HepG2 (cell line): ENCODE measurements around the gene SLC16A13. TPM values are rescaled to one million over a fixed set of nuclear protein-coding genes. Genes with fewer than 3 reads are reported as not detected.

Experiments used
- CBX5 ChIP-seq: sonication (generic); formaldehyde crosslinking; IDR thresholded peaks from 2 replicates; pipeline ENCODE4 v1.4.0; 2020; ENCODE audit warnings: missing genetic modification reagents, borderline replicate concordance
- FIP1L1 ChIP-seq: fragments of 200-400 bp; formaldehyde crosslinking; IDR thresholded peaks from 2 replicates; pipeline ENCODE4 v1.6.1; 2018; ENCODE audit warnings: low read depth, mild to moderate bottlenecking, low read length, moderate library complexity, borderline replicate concordance; ENCODE audit not compliant: insufficient read depth
- FOXJ3 ChIP-seq: sonication (generic); formaldehyde crosslinking; IDR thresholded peaks from 2 replicates; pipeline ENCODE4 v1.4.0; 2020; ENCODE audit warnings: missing genetic modification reagents, mild to moderate bottlenecking, borderline replicate concordance
- GATAD1 ChIP-seq: IDR thresholded peaks from 2 replicates; pipeline ENCODE4 v1.6.1; 2016; ENCODE audit warnings: missing genetic modification reagents, missing compliant biosample characterization
- KIAA2018 ChIP-seq: sonication (generic); formaldehyde crosslinking; IDR thresholded peaks from 2 replicates; pipeline ENCODE4 v1.5.0; 2020; ENCODE audit warnings: mild to moderate bottlenecking, missing genetic modification reagents, borderline replicate concordance
- KLF6 ChIP-seq: IDR thresholded peaks from 2 replicates; pipeline ENCODE4 v1.8.0; 2016; ENCODE audit warnings: missing biosample characterization, missing genetic modification reagents
- MXI1 ChIP-seq: IDR thresholded peaks from 3 replicates; pipeline ENCODE4 v1.6.1; 2012; ENCODE audit warnings: low read depth, low read length, inconsistent platforms, borderline replicate concordance
- NFE2L1 ChIP-seq: sonication (generic); formaldehyde crosslinking; IDR thresholded peaks from 2 replicates; pipeline ENCODE4 v1.4.0; 2020; ENCODE audit warnings: missing genetic modification reagents, mild to moderate bottlenecking, borderline replicate concordance
- NKX3-1 ChIP-seq: sonication (generic); formaldehyde crosslinking; IDR thresholded peaks from 2 replicates; pipeline ENCODE4 v1.5.0; 2020; ENCODE audit warnings: missing genetic modification reagents
- PHF20 ChIP-seq: sonication (generic); formaldehyde crosslinking; IDR thresholded peaks from 2 replicates; pipeline ENCODE4 v1.5.0; 2020; ENCODE audit warnings: mild to moderate bottlenecking, missing genetic modification reagents
- RNF219 ChIP-seq: sonication (generic); formaldehyde crosslinking; IDR thresholded peaks from 2 replicates; pipeline ENCODE4 v1.5.0; 2020; ENCODE audit warnings: mild to moderate bottlenecking, missing genetic modification reagents
- TARDBP ChIP-seq: sonication (generic); formaldehyde crosslinking; IDR thresholded peaks from 2 replicates; pipeline ENCODE4 v1.8.0; 2022; ENCODE audit warnings: mild to moderate bottlenecking, missing genetic modification reagents
- ZBTB44 ChIP-seq: sonication (generic); formaldehyde crosslinking; IDR thresholded peaks from 2 replicates; pipeline ENCODE4 v1.4.0; 2020; ENCODE audit warnings: missing genetic modification reagents
- ZBTB8A ChIP-seq: sonication (generic); formaldehyde crosslinking; IDR thresholded peaks from 2 replicates; pipeline ENCODE4 v1.4.0; 2020; ENCODE audit warnings: mild to moderate bottlenecking, low read depth, missing genetic modification reagents, borderline replicate concordance
- ZFX ChIP-seq: sonication (generic); formaldehyde crosslinking; IDR thresholded peaks from 2 replicates; pipeline ENCODE4 v1.4.0; 2020; ENCODE audit warnings: mild to moderate bottlenecking, low read depth, missing genetic modification reagents, moderate library complexity
- ZNF264 ChIP-seq: sonication (generic); formaldehyde crosslinking; IDR thresholded peaks from 2 replicates; pipeline ENCODE4 v1.4.0; 2020; ENCODE audit warnings: missing genetic modification reagents
- ZNF672 ChIP-seq: sonication (generic); formaldehyde crosslinking; IDR thresholded peaks from 2 replicates; pipeline ENCODE4 v1.8.1; 2022; ENCODE audit warnings: missing genetic modification reagents
- polyA plus RNA-seq, 8 experiments: library from polyadenylated mRNA; depleted of rRNA in 3 of 8; stranded (reverse) in 7 of 8; unstranded in 1 of 8; fragments of >200 nt; fragmentation: Illumina TruSeq in 4 of 8; extraction: Trizol in 4 of 8; gene quantifications; 2 replicates each; pipeline versions ENCODE4 v1.2.1 to v1.2.3, GENCODE V29; 2011 to 2016; ENCODE audit warnings: low read depth in 4 of 8, missing spikeins in 1 of 8, mixed read lengths in 1 of 8; ENCODE audit not compliant: insufficient read depth in 1 of 8
- total RNA-seq, 5 experiments: library from RNA; depleted of rRNA; stranded (reverse); fragments of >200 nt; fragmentation: Illumina TruSeq; extraction: Trizol; gene quantifications; 2 replicates each; pipeline ENCODE4 v1.2.3, GENCODE V29; 2016; ENCODE audit warnings: low read depth in 1 of 5

SLC16A13 gene
- total and polyA plus RNA-seq, 2 of the 13 experiments (the other 11 are each of a cell fraction or from before 2014, with no cell fraction given) = 2.2 to 3.0 TPM

GRCh38 chr17:7014261-7014994 is 21.4 kb upstream of the SLC16A13 start (continued):
- no peak for TF ChIP-seq ZNF264 (CRISPR knock-in tag)
- 0 out of 2 replicates have a peak, but pooled peaks have one; percentile 14 for TF ChIP-seq NKX3-1 (CRISPR knock-in tag)
- TF ChIP-seq MXI1 = no peak; the same call in 2 of the 3 replicates
- no peak for TF ChIP-seq ZBTB8A (CRISPR knock-in tag)
- no peak for TF ChIP-seq FOXJ3 (CRISPR knock-in tag)
- no peak for TF ChIP-seq KIAA2018 (CRISPR knock-in tag)
- no peak; the same call in 1 of the 2 replicates for TF ChIP-seq TARDBP (CRISPR knock-in tag)
- no peak for TF ChIP-seq NFE2L1 (CRISPR knock-in tag)
- peak; percentile 81; the same call in 1 of the 2 replicates for TF ChIP-seq FIP1L1
- peak; percentile 84 for TF ChIP-seq PHF20
- no peak for TF ChIP-seq CBX5 (CRISPR knock-in tag)
- TF ChIP-seq ZFX (CRISPR knock-in tag) = peak; percentile 80
- TF ChIP-seq RNF219 (CRISPR knock-in tag) = no peak
- TF ChIP-seq ZBTB44 (CRISPR knock-in tag) = no peak
- 0 out of 2 replicates have a peak, but pooled peaks have one; percentile 33 for TF ChIP-seq KLF6 (CRISPR knock-in tag)
- TF ChIP-seq ZNF672 (CRISPR knock-in tag) = no peak
- TF ChIP-seq GATAD1 (CRISPR knock-in tag) = peak; percentile 86
